Measurements from ENCODE around the gene KCNK16.

The KCNK16 gene

GRCh38 chr6:39348740-39349139, 26.2 kb upstream of the KCNK16 start:
- Mint-ChIP-seq H3K36me3 (ENCODE audit: low read depth) (no peaks in the 10 kb centered on the region), H3K9me3 (no peaks in the 10 kb centered on the region)

GRCh38 chr6:39347906-39348585, 25.5 kb upstream of the KCNK16 start:
- H3K4me1 Mint-ChIP-seq (ENCODE audit: low read depth) = no peaks in the 10 kb centered on the region

More at GRCh38 chr6:39348740-39349139, 26.2 kb upstream of the KCNK16 start:
- H3K27ac Mint-ChIP-seq = no peak overlapping the region
- H3K27me3 Mint-ChIP-seq (ENCODE audit: low read depth) = no peaks in the 10 kb centered on the region
- no peaks in the 10 kb centered on the region for H3K4me1 Mint-ChIP-seq (ENCODE audit: low read depth)
- no peak overlapping the region for H3K4me3 Mint-ChIP-seq

GRCh38 chr6:39347206-39347605, 24.7 kb upstream of the KCNK16 start:
- Mint-ChIP-seq H3K36me3 (ENCODE audit: low read depth) (no peaks in the 10 kb centered on the region), H3K9me3 (no peaks in the 10 kb centered on the region), H3K4me3 (no peak overlapping the region), H3K27me3 (ENCODE audit: low read depth) (no peaks in the 10 kb centered on the region), H3K4me1 (ENCODE audit: low read depth) (no peaks in the 10 kb centered on the region), H3K27ac (no peak overlapping the region)

More at GRCh38 chr6:39347906-39348585, 25.5 kb upstream of the KCNK16 start:
- Mint-ChIP-seq H3K4me3 (no peak overlapping the region), H3K27ac (no peak overlapping the region), H3K27me3 (ENCODE audit: low read depth) (no peaks in the 10 kb centered on the region), H3K36me3 (ENCODE audit: low read depth) (no peaks in the 10 kb centered on the region), H3K9me3 (no peaks in the 10 kb centered on the region)

GRCh38 chr6:39344821-39345280, 22.3 kb upstream of the KCNK16 start:
- no peaks in the 10 kb centered on the region for H3K36me3 Mint-ChIP-seq (ENCODE audit: low read depth)
- no peaks in the 10 kb centered on the region for H3K4me1 Mint-ChIP-seq (ENCODE audit: low read depth)
- no peak overlapping the region for H3K27ac Mint-ChIP-seq
- H3K27me3 Mint-ChIP-seq (ENCODE audit: low read depth) = peaks cover 4% of the 10 kb centered on the region
- no peak overlapping the region for H3K4me3 Mint-ChIP-seq
- no peaks in the 10 kb centered on the region for H3K9me3 Mint-ChIP-seq

- Mint-ChIP-seq H3K4me3 (no peak overlapping the region), H3K27me3 (ENCODE audit: low read depth) (peaks cover 15% of the 10 kb centered on the region), H3K36me3 (ENCODE audit: low read depth) (no peaks in the 10 kb centered on the region), H3K27ac (no peak overlapping the region), H3K4me1 (ENCODE audit: low read depth) (no peaks in the 10 kb centered on the region), H3K9me3 (no peaks in the 10 kb centered on the region)
Observed at GRCh38 chr6:39343396-39343870, 20.9 kb upstream of the KCNK16 start.

- Mint-ChIP-seq H3K4me1 (ENCODE audit: low read depth) (no peaks in the 10 kb centered on the region), H3K27ac (no peak overlapping the region), H3K36me3 (ENCODE audit: low read depth) (no peaks in the 10 kb centered on the region), H3K4me3 (no peak overlapping the region), H3K27me3 (ENCODE audit: low read depth) (peaks cover 21% of the 10 kb centered on the region), H3K9me3 (no peaks in the 10 kb centered on the region)
Observed at GRCh38 chr6:39342692-39343395, 20.3 kb upstream of the KCNK16 start.

GRCh38 chr6:39341937-39342336, 19.4 kb upstream of the KCNK16 start:
- H3K27me3 Mint-ChIP-seq (ENCODE audit: low read depth) = peaks cover 26% of the 10 kb centered on the region
- H3K9me3 Mint-ChIP-seq = no peaks in the 10 kb centered on the region
- H3K4me1 Mint-ChIP-seq (ENCODE audit: low read depth) = no peaks in the 10 kb centered on the region
- H3K4me3 Mint-ChIP-seq = no peak overlapping the region
- no peak overlapping the region for H3K27ac Mint-ChIP-seq
- H3K36me3 Mint-ChIP-seq (ENCODE audit: low read depth) = no peaks in the 10 kb centered on the region

GRCh38 chr6:39341352-39341751, 18.9 kb upstream of the KCNK16 start:
- no peak overlapping the region for H3K4me3 Mint-ChIP-seq
- peaks cover 4% of the 10 kb centered on the region for H3K4me1 Mint-ChIP-seq (ENCODE audit: low read depth)
- no peak overlapping the region for H3K27ac Mint-ChIP-seq
- no peaks in the 10 kb centered on the region for H3K9me3 Mint-ChIP-seq
- H3K27me3 Mint-ChIP-seq (ENCODE audit: low read depth) = peaks cover 26% of the 10 kb centered on the region
- no peaks in the 10 kb centered on the region for H3K36me3 Mint-ChIP-seq (ENCODE audit: low read depth)

- Mint-ChIP-seq H3K27me3 (ENCODE audit: low read depth) (peaks cover 32% of the 10 kb centered on the region), H3K4me3 (no peak overlapping the region), H3K4me1 (ENCODE audit: low read depth) (peaks cover 11% of the 10 kb centered on the region), H3K9me3 (no peaks in the 10 kb centered on the region), H3K36me3 (ENCODE audit: low read depth) (no peaks in the 10 kb centered on the region), H3K27ac (no peak overlapping the region)
Observed at GRCh38 chr6:39339868-39340550, 17.5 kb upstream of the KCNK16 start.

- Mint-ChIP-seq H3K4me1 (ENCODE audit: low read depth) (peaks cover 13% of the 10 kb centered on the region), H3K36me3 (ENCODE audit: low read depth) (no peaks in the 10 kb centered on the region), H3K4me3 (no peak overlapping the region), H3K27ac (no peak overlapping the region), H3K27me3 (ENCODE audit: low read depth) (peaks cover 37% of the 10 kb centered on the region), H3K9me3 (no peaks in the 10 kb centered on the region)
Observed at GRCh38 chr6:39339096-39339867, 16.8 kb upstream of the KCNK16 start.

GRCh38 chr6:39338397-39338796, 15.9 kb upstream of the KCNK16 start:
- H3K36me3 Mint-ChIP-seq (ENCODE audit: low read depth) = no peaks in the 10 kb centered on the region
- no peaks in the 10 kb centered on the region for H3K9me3 Mint-ChIP-seq
- H3K4me1 Mint-ChIP-seq (ENCODE audit: low read depth) = peaks cover 13% of the 10 kb centered on the region
- H3K27ac Mint-ChIP-seq = no peak overlapping the region
- H3K4me3 Mint-ChIP-seq = no peak overlapping the region
- peaks cover 37% of the 10 kb centered on the region for H3K27me3 Mint-ChIP-seq (ENCODE audit: low read depth)

GRCh38 chr6:39335780-39336545, 13.5 kb upstream of the KCNK16 start:
- no peaks in the 10 kb centered on the region for H3K9me3 Mint-ChIP-seq
- no peak overlapping the region for H3K4me3 Mint-ChIP-seq
- H3K27me3 Mint-ChIP-seq (ENCODE audit: low read depth) = peaks cover 47% of the 10 kb centered on the region
- no peaks in the 10 kb centered on the region for H3K36me3 Mint-ChIP-seq (ENCODE audit: low read depth)
- peaks cover 13% of the 10 kb centered on the region for H3K4me1 Mint-ChIP-seq (ENCODE audit: low read depth)
- no peak overlapping the region for H3K27ac Mint-ChIP-seq

- no peak overlapping the region for H3K27ac Mint-ChIP-seq
- H3K9me3 Mint-ChIP-seq = no peaks in the 10 kb centered on the region
- peaks cover 13% of the 10 kb centered on the region for H3K4me1 Mint-ChIP-seq (ENCODE audit: low read depth)
- H3K36me3 Mint-ChIP-seq (ENCODE audit: low read depth) = no peaks in the 10 kb centered on the region
- H3K4me3 Mint-ChIP-seq = no peak overlapping the region
- peaks cover 37% of the 10 kb centered on the region for H3K27me3 Mint-ChIP-seq (ENCODE audit: low read depth)
Observed at GRCh38 chr6:39333644-39334438, 11.3 kb upstream of the KCNK16 start.
